CD14-positive monocyte (primary cell): ENCODE data around the gene HSD17B4. TPM values are rescaled to one million over a fixed set of nuclear protein-coding genes. Genes with fewer than 3 reads are reported as not detected.

Experiments used
- DNase-seq, 3 donors: peaks; one replicate each; pipeline ENCODE4 v3.0.0-alpha.2; 2011 to 2022
- H2AFZ ChIP-seq: 2 replicates; pipeline ENCODE4 v1.6.0; 2012; ENCODE audit warnings: mild to moderate bottlenecking, low read depth, low read length, inconsistent platforms; ENCODE audit not compliant: insufficient read depth, poor library complexity, severe bottlenecking
- H3K27ac ChIP-seq, 2 donors: 1 replicate in 1 of 2; 2 replicates in 1 of 2; pipeline ENCODE4 v1.5.1; 2012 to 2013; ENCODE audit warnings: low read length in 2 of 2, control low read depth in 1 of 2, inconsistent platforms in 1 of 2, low read depth in 1 of 2, mild to moderate bottlenecking in 1 of 2
- H3K27me3 ChIP-seq, 2 donors: one replicate each; pipeline versions ENCODE4 v1.6.0 to v1.6.1; 2011 to 2013; ENCODE audit warnings: low read length in 2 of 2; ENCODE audit not compliant: control insufficient read depth in 2 of 2, insufficient read depth in 2 of 2
- H3K36me3 ChIP-seq, 2 donors: replicated peaks in 1 of 2; 1 replicate in 1 of 2; 2 replicates in 1 of 2; pipeline versions ENCODE4 v1.5.1 to v1.6.1; 2012 to 2013; ENCODE audit warnings: low read length in 2 of 2, control low read depth in 1 of 2, inconsistent platforms in 1 of 2, mild to moderate bottlenecking in 1 of 2; ENCODE audit not compliant: insufficient read depth in 2 of 2, control insufficient read depth in 1 of 2
- H3K4me1 ChIP-seq, 2 donors: 1 replicate in 1 of 2; 2 replicates in 1 of 2; pipeline versions ENCODE4 v1.5.1 to v1.6.1; 2012 to 2013; ENCODE audit warnings: low read length in 2 of 2, control low read depth in 1 of 2, inconsistent platforms in 1 of 2, mild to moderate bottlenecking in 1 of 2, moderate library complexity in 1 of 2; ENCODE audit not compliant: insufficient read depth in 2 of 2, control insufficient read depth in 1 of 2
- H3K4me2 ChIP-seq: replicated peaks from 2 replicates; pipeline ENCODE3; 2012; ENCODE audit warnings: low read length, moderate library complexity, mild to moderate bottlenecking; ENCODE audit not compliant: poor library complexity, severe bottlenecking; ENCODE audit errors: extremely low read depth
- H3K4me3 ChIP-seq, 3 experiments: fragments of 200-600 bp in 1 of 3; sonication (generic) in 1 of 3; replicated peaks in 1 of 3; 1 replicate in 2 of 3; 2 replicates in 1 of 3; pipeline ENCODE4 v1.5.1; 2011 to 2013; ENCODE audit warnings: low read length in 3 of 3, mild to moderate bottlenecking in 3 of 3, control low read depth in 2 of 3, low read depth in 2 of 3, inconsistent platforms in 1 of 3, moderate library complexity in 1 of 3
- H3K79me2 ChIP-seq: 2 replicates; pipeline ENCODE4 v1.6.0; 2012; ENCODE audit warnings: mild to moderate bottlenecking, control low read depth, inconsistent platforms, low read length, moderate library complexity; ENCODE audit not compliant: insufficient read depth
- H3K9ac ChIP-seq: 2 replicates; pipeline ENCODE4 v1.6.0; 2017; ENCODE audit warnings: low read length, mild to moderate bottlenecking; ENCODE audit not compliant: insufficient read depth, poor library complexity, severe bottlenecking
- H3K9me3 ChIP-seq, 2 donors: replicated peaks in 1 of 2; 1 replicate in 1 of 2; 2 replicates in 1 of 2; pipeline versions ENCODE4 v1.5.1 to v1.6.1; 2012 to 2013; ENCODE audit warnings: low read length in 2 of 2, control low read depth in 1 of 2; ENCODE audit not compliant: control insufficient read depth in 1 of 2, insufficient read depth in 1 of 2
- H4K20me1 ChIP-seq: 2 replicates; pipeline ENCODE4 v1.6.0; 2012; ENCODE audit warnings: mild to moderate bottlenecking, low read length, control low read depth, moderate library complexity; ENCODE audit not compliant: insufficient read depth
- H3K27ac Mint-ChIP-seq, 7 donors: one replicate each; pipeline ENCODE4 v1.8.0; 2020; ENCODE audit warnings: mild to moderate bottlenecking in 7 of 7, mixed read lengths in 7 of 7, moderate library complexity in 6 of 7, inconsistent platforms in 2 of 7
- H3K27me3 Mint-ChIP-seq, 3 donors: one replicate each; pipeline ENCODE4 v1.8.0; 2021 to 2022; ENCODE audit warnings: low read depth in 3 of 3, mild to moderate bottlenecking in 3 of 3, mixed read lengths in 3 of 3, moderate library complexity in 3 of 3, inconsistent platforms in 1 of 3
- H3K36me3 Mint-ChIP-seq, 2 donors: one replicate each; pipeline ENCODE4 v1.8.0; 2020; ENCODE audit warnings: mixed read lengths in 2 of 2, inconsistent platforms in 1 of 2, mild to moderate bottlenecking in 1 of 2
- H3K4me1 Mint-ChIP-seq: one replicate; pipeline ENCODE4 v1.8.0; 2020; ENCODE audit warnings: mild to moderate bottlenecking, mixed read lengths
- H3K4me3 Mint-ChIP-seq, 2 donors: one replicate each; pipeline ENCODE4 v1.8.0; 2020; ENCODE audit warnings: mild to moderate bottlenecking in 2 of 2, mixed read lengths in 2 of 2, moderate library complexity in 1 of 2
- H3K9me3 Mint-ChIP-seq, 7 donors: one replicate each; pipeline ENCODE4 v1.8.0; 2020 to 2022; ENCODE audit warnings: mixed read lengths in 7 of 7, mild to moderate bottlenecking in 6 of 7, moderate library complexity in 6 of 7, inconsistent platforms in 2 of 7
- CTCF ChIP-seq: fragments of 200-600 bp; IDR thresholded peaks from one replicate; pipeline ENCODE4 v1.8.0; 2022; ENCODE audit warnings: antibody characterized with exemption, mild to moderate bottlenecking
- WGBS: methylation state at CpG from one replicate; pipeline ENCODE4 v1.1.5; 2013; ENCODE audit warnings: missing lambda C conversion rate; ENCODE audit not compliant: insufficient coverage; 5-methylcytosine and 5-hydroxymethylcytosine counted together
- intact Hi-C, 2 donors: fragments of 100-400 bp; cut with micrococcal nuclease; formaldehyde crosslinking; loops; one replicate each; pipeline versions ENCODE4 v1.15.0 to v1.15.1; 2023
- polyA plus RNA-seq, 3 donors: library from polyadenylated mRNA; depleted of rRNA in 1 of 3; unstranded in 2 of 3; stranded (reverse) in 1 of 3; fragments of 300-500 nt in 2 of 3; fragments of >200 nt in 1 of 3; fragmentation: Illumina TruSeq in 2 of 3; gene quantifications; 1 replicate in 2 of 3; 2 replicates in 1 of 3; pipeline ENCODE4 v1.2.3, GENCODE V29; 2012 to 2021

The HSD17B4 gene
- polyA plus RNA-seq, 3 donors, result 78.2 to 167 (median 158) TPM

DNA sequence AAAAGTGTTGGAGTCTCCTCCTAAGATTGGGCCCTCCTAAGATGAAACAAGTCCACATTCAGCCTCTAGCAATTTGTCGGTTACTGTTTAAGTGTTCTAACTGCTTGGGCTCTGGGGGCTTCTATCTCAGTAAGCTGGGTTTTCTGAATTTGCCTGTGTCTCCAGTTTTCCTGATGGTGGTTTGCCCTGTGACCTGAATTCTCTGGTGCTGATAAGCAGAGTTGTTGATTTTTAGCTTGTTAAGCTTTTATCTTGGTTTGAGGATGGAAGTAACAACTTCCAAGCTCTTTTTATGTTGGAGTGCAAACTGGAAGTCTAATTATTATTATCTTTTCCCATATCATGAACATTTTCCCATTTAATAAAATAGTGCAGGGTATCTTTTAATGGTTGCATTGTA is 30.9 kb downstream of the HSD17B4 start:
- Histone ChIP-seq H3K4me3 (no peak overlapping the region), H3K4me1 (no peaks in the 10 kb centered on the region), H3K79me2 (no peaks in the 10 kb centered on the region), H3K36me3 (peaks cover 60 to 85% of the 10 kb centered on the region in 2 donors), H3K27me3 (no peaks in the 10 kb centered on the region), H3K9ac (no peak overlapping the region), H3K27ac (no peak overlapping the region), H2AFZ (no peak overlapping the region), H3K4me2 (no peak overlapping the region), H3K9me3 (no peaks in the 10 kb centered on the region), H4K20me1 (no peaks in the 10 kb centered on the region)
- no peak for DNase-seq
- WGBS, result no CpG with 5 or more reads among the region's 1 CpG
- intact Hi-C loops, result no loop called here
- no peak overlapping the region for H3K27ac Mint-ChIP-seq
- no peaks in the 10 kb centered on the region for H3K27me3 Mint-ChIP-seq
- H3K36me3 Mint-ChIP-seq, result peaks cover 66 to 78% of the 10 kb centered on the region in 2 donors
- no peak for TF ChIP-seq CTCF
- H3K9me3 Mint-ChIP-seq, result no peaks in the 10 kb centered on the region
- H3K4me1 Mint-ChIP-seq, result no peaks in the 10 kb centered on the region
- no peak overlapping the region for H3K4me3 Mint-ChIP-seq

GRCh38 chr5:119484884-119485283 is 32.6 kb downstream of the HSD17B4 start:
- no peak for TF ChIP-seq CTCF
- Mint-ChIP-seq H3K4me3 (no peak overlapping the region), H3K9me3 (no peaks in the 10 kb centered on the region), H3K4me1 (no peaks in the 10 kb centered on the region), H3K27me3 (no peaks in the 10 kb centered on the region), H3K36me3 (peaks cover 61 to 76% of the 10 kb centered on the region in 2 donors), H3K27ac (no peak overlapping the region)
- H3K79me2 ChIP-seq, result no peaks in the 10 kb centered on the region
- no peak overlapping the region for H3K27ac ChIP-seq
- H3K4me2 ChIP-seq, result no peak overlapping the region
- no peaks in the 10 kb centered on the region for H3K9me3 ChIP-seq
- no peaks in the 10 kb centered on the region for H3K27me3 ChIP-seq
- no peak overlapping the region for H3K4me3 ChIP-seq
- H3K36me3 ChIP-seq, result peaks cover 60 to 84% of the 10 kb centered on the region in 2 donors
- H2AFZ ChIP-seq, result no peak overlapping the region
- no CpG with 5 or more reads among the region's 4 CpGs for WGBS
- no peaks in the 10 kb centered on the region for H4K20me1 ChIP-seq
- DNase-seq, result no peak
- intact Hi-C loops, result no loop called here
- H3K4me1 ChIP-seq, result no peaks in the 10 kb centered on the region
- H3K9ac ChIP-seq, result no peak overlapping the region
